PC-3 (cell line): ENCODE results near the gene PPP1R12B. TPM values are rescaled to one million over a fixed set of nuclear protein-coding genes. Genes with fewer than 3 reads are reported as not detected.
"Not testable (repeated sequence)": the region's sequence is repeated elsewhere in the genome, so short reads cannot be mapped to it uniquely, and the experiment has no call there.

ENCODE experiments used
- ATAC-seq: fragments of 200-7000 bp; cut with Tn5 transposase; 2 replicates; pipeline ENCODE4 v1.9.1; 2020; ENCODE audit warnings: mild to moderate bottlenecking, moderate library complexity
- BruUV-seq: library from RNA; stranded (reverse); fragments of 400-500 nt; replicated peaks from 2 replicates; lab custom pipeline; 2021; lab: Mats Ljungman, UMichigan
- CTCF ChIA-PET: fragments of 300-600 bp; sonication (Branson Sonifier 250); formaldehyde crosslinking; loops from one replicate; lab custom pipeline; 2022; ENCODE audit warnings: antibody characterized with exemption; lab: Charles Lee
- POLR2A ChIA-PET: fragments of 300-600 bp; sonication (Branson Sonifier 250); formaldehyde crosslinking; loops from one replicate; lab custom pipeline; 2022; ENCODE audit warnings: antibody characterized with exemption; ENCODE audit not compliant: unreplicated experiment; lab: Charles Lee
- DNase-seq: peaks from one replicate; pipeline ENCODE4 v3.0.0-alpha.2; 2015
- H2AFZ ChIP-seq: fragments of 300-600 bp; sonication (generic); 2 replicates; pipeline ENCODE4 v1.6.0; 2016; ENCODE audit warnings: antibody characterized with exemption, low read length
- H3F3A ChIP-seq: fragments of 300-600 bp; sonication (generic); one replicate; pipeline ENCODE4 v1.6.0; 2017; ENCODE audit warnings: antibody characterized with exemption, low read length, control low read depth, mild to moderate bottlenecking; ENCODE audit not compliant: unreplicated experiment
- H3K27ac ChIP-seq: fragments of 300-600 bp; sonication (generic); 2 replicates; pipeline ENCODE4 v1.5.1; 2016; ENCODE audit warnings: mild to moderate bottlenecking, low read length
- H3K27me3 ChIP-seq: fragments of 300-600 bp; sonication (generic); 2 replicates; pipeline ENCODE4 v1.6.1; 2016; ENCODE audit warnings: low read length, mixed read lengths
- H3K36me3 ChIP-seq: fragments of 300-600 bp; sonication (generic); 2 replicates; pipeline ENCODE4 v1.6.1; 2016; ENCODE audit warnings: low read depth, mixed run types, low read length, mixed read lengths
- H3K4me1 ChIP-seq: fragments of 300-600 bp; sonication (generic); 2 replicates; pipeline ENCODE4 v1.5.1; 2016; ENCODE audit warnings: low read length; ENCODE audit not compliant: insufficient read depth
- H3K4me2 ChIP-seq: fragments of 300-600 bp; sonication (generic); 2 replicates; pipeline ENCODE4 v1.6.0; 2016; ENCODE audit warnings: low read length
- H3K4me3 ChIP-seq: fragments of 300-600 bp; sonication (generic); 2 replicates; pipeline ENCODE4 v1.5.1; 2016; ENCODE audit warnings: mild to moderate bottlenecking, low read length, mixed read lengths
- H3K79me2 ChIP-seq: fragments of 300-600 bp; sonication (generic); 2 replicates; pipeline ENCODE4 v1.6.1; 2017; ENCODE audit warnings: low read length, mixed read lengths
- H3K9ac ChIP-seq: fragments of 300-600 bp; sonication (generic); 2 replicates; pipeline ENCODE4 v1.6.0; 2016; ENCODE audit warnings: mild to moderate bottlenecking, low read length
- H3K9me2 ChIP-seq: fragments of 300-600 bp; sonication (generic); replicated peaks from 2 replicates; pipeline ENCODE4 v1.6.1; 2016; ENCODE audit warnings: mixed run types, low read length, mixed read lengths
- H3K9me3 ChIP-seq: fragments of 300-600 bp; sonication (generic); 2 replicates; pipeline ENCODE4 v1.6.1; 2016; ENCODE audit warnings: low read length, mixed read lengths
- H4K20me1 ChIP-seq: fragments of 300-600 bp; sonication (generic); 2 replicates; pipeline ENCODE4 v1.6.1; 2016; ENCODE audit warnings: low read length, mixed read lengths
- CTCF ChIP-seq: fragments of 300-600 bp; sonication (generic); conservative IDR thresholded peaks from 2 replicates; pipeline ENCODE4 v1.5.1; 2017; ENCODE audit warnings: antibody characterized with exemption, low read depth, mild to moderate bottlenecking, low read length
- EZH2 ChIP-seq: fragments of 300-600 bp; sonication (generic); IDR thresholded peaks from one replicate; pipeline ENCODE4 v1.6.1; 2017; ENCODE audit warnings: antibody characterized with exemption, mild to moderate bottlenecking, low read length; ENCODE audit not compliant: unreplicated experiment
- EZH2phosphoT487 ChIP-seq: fragments of 300-600 bp; sonication (generic); IDR thresholded peaks from 2 replicates; pipeline ENCODE4 v1.6.1; 2018; ENCODE audit warnings: mild to moderate bottlenecking, antibody characterized with exemption, low read length, borderline replicate concordance
- intact Hi-C: fragments of 100-400 bp; cut with micrococcal nuclease; formaldehyde crosslinking; loops from 2 replicates; pipeline ENCODE4 v1.9.0; 2023
- total RNA-seq: library from RNA; depleted of rRNA; stranded (reverse); fragments of >200 nt; gene quantifications from 2 replicates; pipeline ENCODE4 v1.2.3, GENCODE V29; 2014

PPP1R12B gene
- total RNA-seq, 1 experiment from 2014 or later = 2.0 TPM

- Histone ChIP-seq H3K4me3 (no peak overlapping the region), H3K4me2 (no peak overlapping the region), H4K20me1 (no peaks in the 10 kb centered on the region), H3F3A (no peaks in the 10 kb centered on the region), H2AFZ (no peak overlapping the region), H3K9me2 (no peaks in the 10 kb centered on the region), H3K27me3 (no peaks in the 10 kb centered on the region), H3K4me1 (no peaks in the 10 kb centered on the region), H3K9ac (no peak overlapping the region), H3K36me3 (no peaks in the 10 kb centered on the region), H3K27ac (no peak overlapping the region), H3K79me2 (no peaks in the 10 kb centered on the region), H3K9me3 (no peaks in the 10 kb centered on the region)
- intact Hi-C loops = no loop called here
- TF ChIP-seq EZH2phosphoT487 (no peak), EZH2 (no peak), CTCF (no peak)
- ATAC-seq (no peak), DNase-seq (no peak)
- POLR2A ChIA-PET = no interaction called here
- CTCF ChIA-PET = no interaction called here
- no TSS peak for BruUV-seq
These were observed 156.9 kb downstream of the PPP1R12B start for GRCh38 chr1:202505356-202505755.

- intact Hi-C loops, H3K27ac ChIP-seq, CTCF ChIA-PET, ATAC-seq, DNase-seq, H3K9me2 ChIP-seq, H3K9ac ChIP-seq, H3K9me3 ChIP-seq, POLR2A ChIA-PET, H4K20me1 ChIP-seq, H2AFZ ChIP-seq, H3K36me3 ChIP-seq, H3F3A ChIP-seq, H3K79me2 ChIP-seq, H3K4me1 ChIP-seq, H3K4me2 ChIP-seq, H3K4me3 ChIP-seq, H3K27me3 ChIP-seq, BruUV-seq: not testable (repeated sequence)
These were observed 157.5 kb downstream of the PPP1R12B start for GRCh38 chr1:202505880-202506575.

- H3K36me3 ChIP-seq, H3K4me1 ChIP-seq, CTCF ChIA-PET, H2AFZ ChIP-seq, H3F3A ChIP-seq, intact Hi-C loops, H3K27me3 ChIP-seq, BruUV-seq, H3K4me3 ChIP-seq, H4K20me1 ChIP-seq, H3K9me2 ChIP-seq, H3K9ac ChIP-seq, DNase-seq, H3K27ac ChIP-seq, H3K4me2 ChIP-seq, H3K79me2 ChIP-seq, H3K9me3 ChIP-seq, POLR2A ChIA-PET: not testable (repeated sequence)
- peak; percentile 33; the same call in 1 of the 2 replicates for ATAC-seq
These were observed 160.4 kb downstream of the PPP1R12B start for GRCh38 chr1:202508863-202509262.

- H3K27ac ChIP-seq, ATAC-seq, H3K9ac ChIP-seq, H3K9me2 ChIP-seq, H3K4me1 ChIP-seq, H3K79me2 ChIP-seq, H3K4me2 ChIP-seq, H2AFZ ChIP-seq, BruUV-seq, H4K20me1 ChIP-seq, H3K36me3 ChIP-seq, H3K9me3 ChIP-seq, H3F3A ChIP-seq, CTCF ChIA-PET, DNase-seq, H3K4me3 ChIP-seq, intact Hi-C loops, POLR2A ChIA-PET, H3K27me3 ChIP-seq: not testable (repeated sequence)
These were observed 165.4 kb downstream of the PPP1R12B start for GRCh38 chr1:202513875-202514274.
